GM18505 (cell line): ENCODE measurements around the gene INPP4A.

Experiments
- ATAC-seq: cut with Tn5 transposase; IDR thresholded peaks from one replicate; pipeline ENCODE4 v1.9.1; 2021; ENCODE audit not compliant: unreplicated experiment
- POLR2A ChIP-seq: IDR thresholded peaks from 4 replicates; pipeline ENCODE4 v1.6.1; 2011; ENCODE audit warnings: borderline replicate concordance; ENCODE audit not compliant: insufficient read depth, insufficient read length; ENCODE audit errors: extremely low read depth

INPP4A gene

GRCh38 chr2:98479959-98480524, 35.4 kb downstream of the INPP4A start:
- TF ChIP-seq POLR2A = peak; percentile 2
- ATAC-seq = peak; percentile 31

DNA sequence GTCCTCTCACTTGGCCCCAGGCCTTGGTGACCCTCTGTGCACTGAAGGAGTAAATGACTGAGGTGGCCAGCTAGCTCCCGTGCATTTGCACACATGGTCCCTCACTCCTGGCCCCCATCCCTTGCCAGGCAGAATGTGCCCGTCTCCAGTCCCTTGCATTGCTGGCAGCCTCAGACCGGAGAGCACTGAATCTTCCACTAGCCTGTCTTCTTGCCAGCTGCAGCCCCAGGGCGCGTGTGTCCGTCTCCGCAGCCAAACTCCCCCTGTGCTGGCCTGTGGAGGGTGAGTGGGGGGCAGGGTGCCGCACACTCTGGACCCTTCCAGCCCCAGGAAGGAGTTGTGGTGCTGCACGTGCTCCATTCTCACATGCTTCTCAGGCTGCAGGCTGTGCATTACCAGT, 35.9 kb downstream of the INPP4A start:
- no peak for ATAC-seq
- no peak for TF ChIP-seq POLR2A

- no peak for TF ChIP-seq POLR2A
- no peak for ATAC-seq
Measured at GRCh38 chr2:98482362-98482761, 37.7 kb downstream of the INPP4A start.

DNA sequence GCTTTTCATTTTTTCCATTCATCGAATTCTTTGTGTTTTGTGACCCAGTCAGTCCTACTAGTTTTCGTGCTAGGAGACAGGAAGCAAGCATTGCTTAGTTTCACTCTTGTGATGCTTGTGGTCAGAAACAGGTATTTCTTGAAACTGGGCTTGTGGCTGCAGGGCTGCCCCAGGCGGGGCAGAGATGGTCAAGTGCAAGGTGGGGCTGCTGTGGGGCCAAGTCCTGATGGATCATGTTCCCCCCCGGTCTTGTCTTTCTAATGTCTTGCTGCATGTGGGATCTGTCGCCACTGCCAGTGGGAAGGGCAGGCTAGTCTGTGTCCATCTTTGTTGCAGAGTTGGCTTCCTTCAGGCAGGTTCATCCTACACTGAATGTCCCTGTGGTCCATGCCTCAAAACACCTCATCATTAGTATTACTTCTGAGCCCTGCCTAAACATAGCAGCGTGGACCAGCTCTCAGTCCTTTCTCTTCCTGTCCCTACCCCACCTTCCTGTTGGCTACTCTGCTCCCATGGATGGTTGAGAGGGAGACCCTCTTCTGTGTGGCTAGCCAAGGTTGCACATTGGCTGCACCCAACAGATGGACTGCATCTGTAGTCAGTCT, 38.7 kb downstream of the INPP4A start:
- peak; percentile 50 for TF ChIP-seq POLR2A
- peak; percentile 58 for ATAC-seq

- no peak for TF ChIP-seq POLR2A
- ATAC-seq = no peak
Measured at GRCh38 chr2:98484121-98484557, 39.5 kb downstream of the INPP4A start.

DNA sequence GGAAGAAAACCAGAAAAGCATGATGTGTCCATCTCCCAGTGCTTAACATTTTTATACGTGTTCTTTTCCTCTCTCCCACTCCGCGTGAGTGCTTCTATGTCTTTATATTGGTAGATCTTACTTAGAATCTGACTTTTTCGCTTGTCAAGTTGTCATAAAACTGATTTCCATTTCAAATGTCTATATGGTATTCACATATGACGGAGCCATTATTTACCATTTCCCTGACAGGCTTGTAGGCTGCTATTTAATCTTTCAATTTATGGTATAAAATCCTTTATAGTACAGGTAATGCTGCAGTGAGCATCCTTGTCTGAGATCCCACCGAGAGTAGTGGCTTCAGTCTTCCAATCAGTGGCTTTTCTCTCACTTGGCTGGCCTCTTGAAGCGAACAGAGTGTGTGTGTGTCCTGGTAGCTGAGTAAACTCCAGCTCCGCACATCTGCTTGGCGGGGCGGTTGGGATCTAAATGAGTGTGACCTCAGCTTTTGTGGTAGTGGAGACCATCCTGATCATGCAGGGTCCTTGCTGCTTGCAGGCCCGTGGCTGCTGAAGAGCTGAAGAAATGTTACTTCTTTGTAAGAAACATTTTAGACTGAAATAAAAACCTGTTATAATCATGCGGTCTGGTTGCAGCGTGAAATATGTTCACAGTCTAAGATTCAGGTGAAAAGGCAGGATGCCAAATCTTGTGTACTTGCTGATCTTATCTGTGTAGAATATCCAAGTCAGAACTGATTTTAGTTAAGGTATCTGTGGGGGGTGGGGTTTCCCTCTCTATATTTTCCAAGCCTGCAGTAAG, 40.2 kb downstream of the INPP4A start:
- no peak for TF ChIP-seq POLR2A
- ATAC-seq = no peak

- no peak for TF ChIP-seq POLR2A
- ATAC-seq = no peak
Measured at GRCh38 chr2:98485453-98485755, 40.7 kb downstream of the INPP4A start.

DNA sequence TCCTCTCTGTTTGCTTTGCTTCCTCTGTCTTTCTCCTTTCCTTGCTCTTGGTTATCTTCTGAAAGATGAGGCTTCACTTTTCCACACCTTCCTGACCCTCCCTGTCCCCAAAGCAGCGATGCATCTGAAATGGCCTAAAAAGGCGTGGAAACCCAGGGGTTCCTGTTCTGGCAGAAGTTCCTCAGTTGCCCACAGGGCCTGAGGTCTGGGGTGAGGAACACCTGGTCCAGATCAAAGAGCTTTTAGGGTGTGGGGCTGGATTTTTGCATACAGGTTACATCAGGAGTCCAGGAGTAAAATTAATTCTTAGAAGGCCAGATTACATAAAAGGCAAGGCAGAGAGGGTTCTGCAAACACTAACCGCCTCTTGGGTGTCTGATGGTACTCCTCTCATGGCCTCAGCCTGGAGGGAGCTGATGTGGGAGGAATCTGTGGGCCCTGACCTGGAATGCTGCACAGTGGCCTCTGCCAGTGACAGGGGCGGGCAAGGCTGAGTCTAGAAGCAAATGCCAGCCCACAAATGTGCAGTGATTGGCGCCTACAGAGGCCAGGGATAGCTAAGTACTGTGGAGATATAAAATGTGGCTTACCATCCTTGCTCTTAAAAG, 41.8 kb downstream of the INPP4A start:
- no peak for TF ChIP-seq POLR2A
- no peak for ATAC-seq

- ATAC-seq = no peak
- no peak for TF ChIP-seq POLR2A
Measured at GRCh38 chr2:98487101-98487805, 42.6 kb downstream of the INPP4A start.

DNA sequence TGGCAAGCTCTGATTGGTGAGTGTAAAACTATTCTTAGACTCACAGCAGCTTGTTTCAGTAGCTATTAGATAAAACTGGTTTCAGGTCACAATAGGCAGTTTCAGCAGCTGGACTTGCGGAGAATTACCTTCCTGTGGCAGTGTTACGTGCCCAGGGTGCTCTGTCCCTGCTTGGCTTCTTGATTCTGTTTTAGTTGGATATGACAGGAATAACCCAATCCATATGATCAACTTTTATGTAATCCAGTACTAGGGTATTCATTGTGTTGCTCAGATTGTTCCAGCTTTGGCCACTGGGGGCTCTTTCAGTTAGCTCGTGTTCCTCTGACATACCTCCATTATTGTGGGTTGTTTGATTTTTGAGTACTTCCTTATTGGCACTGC, 43.1 kb downstream of the INPP4A start:
- peak; percentile 38 for TF ChIP-seq POLR2A
- peak; percentile 43 for ATAC-seq

DNA sequence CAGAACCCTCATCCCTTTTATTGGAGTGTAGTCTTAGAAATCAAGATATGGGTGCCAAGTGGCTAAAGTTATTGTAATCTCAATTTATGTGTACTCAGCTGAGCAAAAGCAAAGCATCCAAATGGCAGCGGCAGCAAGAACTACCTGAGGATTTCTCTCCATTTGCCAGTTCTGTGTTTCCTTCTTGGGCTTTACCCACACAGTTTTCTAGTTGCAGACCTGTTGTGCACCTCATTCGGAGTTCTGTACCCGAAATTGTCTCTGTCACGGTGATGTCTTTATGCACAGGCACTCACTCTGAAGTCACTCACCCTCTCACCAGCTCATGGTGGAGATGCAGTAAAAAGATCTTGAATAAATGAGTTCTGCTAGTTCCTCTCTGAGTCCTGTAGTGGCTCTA, 43.6 kb downstream of the INPP4A start:
- ATAC-seq = no peak
- TF ChIP-seq POLR2A = no peak

- no peak for TF ChIP-seq POLR2A
- no peak for ATAC-seq
Measured at GRCh38 chr2:98489486-98489885, 44.8 kb downstream of the INPP4A start.
